ENCODE measurements around the gene CCN2.

Gene CCN2

DNA sequence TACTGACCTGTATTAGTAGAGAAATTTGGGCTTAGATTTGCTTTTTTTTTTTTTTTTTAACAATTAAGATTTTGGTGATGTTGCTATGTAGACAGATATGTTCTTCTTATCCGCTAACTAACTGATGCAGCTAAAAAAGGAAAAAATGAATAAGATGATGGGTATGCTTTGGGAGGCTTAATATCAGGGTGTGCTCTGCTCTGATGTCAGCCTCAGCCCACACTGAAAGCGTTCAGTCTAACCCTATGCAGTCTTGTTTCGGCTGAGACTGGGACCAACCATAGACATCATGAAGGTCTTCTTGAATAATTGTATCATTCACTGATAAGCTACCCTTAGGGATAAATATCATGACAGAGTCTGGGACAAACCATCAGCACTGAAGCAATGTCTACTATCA, 6.9 kb upstream of the CCN2 start:
- TF ChIP-seq, protein P1, sequence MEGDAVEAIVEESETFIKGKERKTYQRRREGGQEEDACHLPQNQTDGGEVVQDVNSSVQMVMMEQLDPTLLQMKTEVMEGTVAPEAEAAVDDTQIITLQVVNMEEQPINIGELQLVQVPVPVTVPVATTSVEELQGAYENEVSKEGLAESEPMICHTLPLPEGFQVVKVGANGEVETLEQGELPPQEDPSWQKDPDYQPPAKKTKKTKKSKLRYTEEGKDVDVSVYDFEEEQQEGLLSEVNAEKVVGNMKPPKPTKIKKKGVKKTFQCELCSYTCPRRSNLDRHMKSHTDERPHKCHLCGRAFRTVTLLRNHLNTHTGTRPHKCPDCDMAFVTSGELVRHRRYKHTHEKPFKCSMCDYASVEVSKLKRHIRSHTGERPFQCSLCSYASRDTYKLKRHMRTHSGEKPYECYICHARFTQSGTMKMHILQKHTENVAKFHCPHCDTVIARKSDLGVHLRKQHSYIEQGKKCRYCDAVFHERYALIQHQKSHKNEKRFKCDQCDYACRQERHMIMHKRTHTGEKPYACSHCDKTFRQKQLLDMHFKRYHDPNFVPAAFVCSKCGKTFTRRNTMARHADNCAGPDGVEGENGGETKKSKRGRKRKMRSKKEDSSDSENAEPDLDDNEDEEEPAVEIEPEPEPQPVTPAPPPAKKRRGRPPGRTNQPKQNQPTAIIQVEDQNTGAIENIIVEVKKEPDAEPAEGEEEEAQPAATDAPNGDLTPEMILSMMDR (IDR thresholded peaks at IDR 0.05; ENCODE audit: control extremely low read depth, extremely low read depth, low read depth, missing control alignments), result no peak
- POLR2A ChIA-PET, result no interaction called here
- CTCF ChIA-PET, result interaction anchor here (0.7 to 3.0 kb wide), 3 partner anchors 11 to 40 kb away, joined by 3 to 9 read pairs (median 3); no protein-coding TSS in a partner anchor
- DNase-seq (ENCODE audit: extremely low spot score), result no peak

DNA sequence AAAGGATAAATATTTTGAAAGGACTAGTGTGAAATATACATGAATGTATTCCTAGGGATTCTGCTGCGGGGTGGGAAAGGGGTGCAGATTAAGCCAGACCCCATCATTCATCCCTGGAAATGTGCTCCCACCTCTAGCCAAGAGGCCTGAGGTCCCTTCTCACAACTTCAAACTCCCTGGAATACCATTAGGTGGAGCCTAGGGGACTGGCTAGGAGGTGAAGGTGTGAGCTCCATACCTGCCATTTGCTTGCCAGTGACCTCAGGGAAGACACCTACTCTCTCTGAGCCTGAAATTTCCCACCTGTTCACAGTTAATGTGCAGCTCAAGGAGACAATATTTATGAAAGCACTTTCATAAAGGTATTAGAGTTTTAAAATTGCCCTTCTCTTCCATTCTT, 4.7 kb upstream of the CCN2 start:
- ChIA-PET POLR2A (no interaction called here), CTCF (interaction anchor here (1.3 kb wide), 1 partner anchor 262 kb away, joined by 3 read pairs; no protein-coding TSS in a partner anchor)
- TF ChIP-seq, protein P1 (IDR thresholded peaks at IDR 0.05; ENCODE audit: control extremely low read depth, extremely low read depth, low read depth, missing control alignments), result no peak
- no peak for DNase-seq (ENCODE audit: extremely low spot score)

DNA sequence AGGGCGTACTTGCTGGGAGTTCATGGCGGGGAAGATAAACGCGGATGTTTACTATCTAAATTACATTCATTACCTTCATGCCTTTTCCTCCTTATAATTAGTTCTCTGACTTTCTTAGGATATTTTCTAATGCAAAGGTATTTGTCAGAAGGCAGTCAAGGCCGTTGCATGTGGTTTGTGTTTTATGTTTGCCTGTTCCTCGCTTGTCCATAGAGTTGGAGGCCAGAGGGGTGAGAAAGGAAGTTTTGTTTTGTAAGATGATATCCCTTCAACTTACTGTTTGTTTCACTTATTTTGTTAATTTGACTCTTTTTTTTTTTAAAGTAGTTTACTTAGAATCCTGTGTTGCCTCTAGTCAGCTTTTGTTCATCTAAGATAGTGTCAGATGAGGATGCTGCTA, 4.0 kb upstream of the CCN2 start:
- CTCF ChIA-PET, result no interaction called here
- no peak for DNase-seq (ENCODE audit: extremely low spot score)
- TF ChIP-seq, protein P1 (IDR thresholded peaks at IDR 0.05; ENCODE audit: control extremely low read depth, extremely low read depth, low read depth, missing control alignments), result no peak
- POLR2A ChIA-PET, result no interaction called here

DNA sequence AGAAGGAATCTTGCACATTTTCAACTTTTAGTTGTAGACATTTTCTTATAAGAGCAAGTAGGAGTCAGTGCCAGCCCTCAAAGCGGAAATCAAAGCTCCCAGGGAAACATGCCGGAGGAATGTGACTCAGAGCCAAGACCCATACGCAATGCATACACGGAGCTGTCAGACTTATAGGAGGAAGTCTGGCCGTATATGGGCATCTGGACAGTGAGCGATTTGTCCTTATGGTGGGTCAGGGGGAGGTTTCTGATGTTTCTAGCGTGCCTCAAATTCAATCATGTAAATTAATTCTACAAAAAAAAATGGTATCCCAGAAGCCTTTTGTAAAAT, 3.6 kb upstream of the CCN2 start:
- ChIA-PET CTCF (no interaction called here), POLR2A (no interaction called here)
- no peak for DNase-seq (ENCODE audit: extremely low spot score)
- TF ChIP-seq, protein P1 (IDR thresholded peaks at IDR 0.05; ENCODE audit: control extremely low read depth, extremely low read depth, low read depth, missing control alignments), result no peak

DNA sequence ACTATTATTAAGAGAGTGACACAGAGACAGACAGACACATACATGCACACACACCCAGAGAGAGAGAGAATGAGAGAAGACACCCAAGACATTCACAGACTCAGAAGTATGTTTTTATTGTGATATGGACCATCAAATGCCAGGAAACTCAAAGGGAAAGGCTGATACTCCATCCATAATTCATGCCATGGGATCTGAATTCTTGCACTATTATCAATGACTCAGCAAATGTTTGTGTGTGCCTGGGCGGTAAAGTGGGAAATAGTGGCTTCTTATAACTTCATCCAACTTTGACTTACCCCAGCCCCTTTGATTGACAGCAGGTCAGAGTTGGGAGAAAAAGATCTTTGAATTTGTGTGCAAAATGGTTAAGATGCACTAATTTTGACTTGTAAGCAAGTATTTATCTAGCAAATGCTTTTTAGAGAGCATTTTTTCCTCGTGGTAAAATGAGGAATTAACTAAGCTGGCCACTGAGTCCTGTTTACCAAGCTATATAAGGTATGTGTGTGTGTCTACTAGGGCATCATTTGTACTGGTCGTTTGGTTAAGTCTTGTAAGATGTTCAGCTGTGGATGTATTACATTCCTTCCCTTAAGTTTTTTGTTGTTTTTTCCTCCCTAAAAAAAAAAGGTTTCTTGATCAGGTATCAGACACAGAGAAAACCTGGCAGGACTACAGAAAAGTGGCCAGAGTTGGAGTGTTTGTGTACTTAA, 3.0 kb upstream of the CCN2 start:
- POLR2A ChIA-PET, result no interaction called here
- no peak for DNase-seq (ENCODE audit: extremely low spot score)
- TF ChIP-seq, protein P1 (IDR thresholded peaks at IDR 0.05; ENCODE audit: control extremely low read depth, extremely low read depth, low read depth, missing control alignments), result no peak
- CTCF ChIA-PET, result no interaction called here

DNA sequence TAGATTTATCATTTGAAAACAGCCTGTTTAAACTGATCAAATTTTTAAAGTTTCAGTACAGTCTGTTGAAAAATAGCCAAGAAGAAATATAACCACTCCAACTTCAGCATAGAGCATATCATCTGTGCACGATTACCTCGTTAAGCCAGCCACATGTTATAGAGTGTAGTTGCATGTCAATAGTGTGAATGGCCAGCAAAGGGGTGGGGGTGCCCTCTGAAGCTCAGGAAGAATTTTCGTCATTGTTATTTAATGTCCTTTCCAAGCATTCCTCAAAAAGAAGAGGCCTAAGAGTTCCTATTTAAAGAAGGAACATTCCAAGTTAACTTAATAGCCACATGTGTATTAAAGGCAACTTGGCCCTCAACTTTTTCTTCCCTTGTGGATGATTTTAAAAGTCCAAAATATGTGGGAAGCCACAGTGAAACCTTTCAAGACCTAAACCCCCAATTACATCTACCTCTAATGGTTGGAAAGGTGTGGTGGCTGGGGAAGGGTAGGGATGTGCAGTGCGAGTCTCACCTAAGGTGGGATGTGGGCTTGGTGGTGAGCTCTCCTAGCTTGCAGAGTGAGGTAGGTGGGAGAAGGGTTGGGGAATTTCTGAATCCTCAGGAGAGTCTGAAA, 1.8 kb upstream of the CCN2 start:
- no peak for DNase-seq (ENCODE audit: extremely low spot score)
- ChIA-PET CTCF (no interaction called here), POLR2A (no interaction called here)
- TF ChIP-seq, protein P1 (IDR thresholded peaks at IDR 0.05; ENCODE audit: control extremely low read depth, extremely low read depth, low read depth, missing control alignments), result no peak

All from GM10248 (cell line).